Renal cortical epithelial cell (primary cell): ENCODE results near the gene ISM1. TPM values are rescaled to one million over a fixed set of nuclear protein-coding genes. Genes with fewer than 3 reads are reported as not detected.

ENCODE experiments used
- DNase-seq: peaks from one replicate; pipeline ENCODE4 v3.0.0-alpha.2; 2011; ENCODE audit warnings: low read depth
- total RNA-seq: library from RNA; depleted of rRNA; stranded (reverse); fragments of >200 nt; gene quantifications from 2 replicates; pipeline ENCODE4 v1.2.3, GENCODE V29; 2014

The ISM1 gene
- total RNA-seq, 1 donor from 2014 or later: 0.99 TPM

DNA sequence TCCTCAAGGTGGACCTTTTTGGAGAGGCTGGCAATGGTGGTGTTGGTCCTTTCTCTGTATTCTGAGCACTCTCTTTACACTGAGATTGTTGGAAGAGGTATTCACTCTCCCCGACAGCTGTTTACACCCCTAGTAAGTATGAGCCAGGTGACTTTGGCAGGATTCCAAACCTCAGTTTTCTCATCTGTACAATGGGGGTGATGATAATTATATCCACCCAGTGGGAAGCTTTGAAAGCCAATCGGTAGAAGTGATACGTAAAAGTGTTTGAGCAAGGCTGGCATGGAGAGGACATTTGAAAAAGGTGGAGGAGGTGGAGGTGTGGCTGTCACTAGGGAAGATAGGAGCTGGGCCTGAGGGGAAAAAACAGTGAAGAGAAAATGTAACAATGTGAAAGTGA lies 35.5 kb downstream of the ISM1 start:
- no peak for DNase-seq

DNA sequence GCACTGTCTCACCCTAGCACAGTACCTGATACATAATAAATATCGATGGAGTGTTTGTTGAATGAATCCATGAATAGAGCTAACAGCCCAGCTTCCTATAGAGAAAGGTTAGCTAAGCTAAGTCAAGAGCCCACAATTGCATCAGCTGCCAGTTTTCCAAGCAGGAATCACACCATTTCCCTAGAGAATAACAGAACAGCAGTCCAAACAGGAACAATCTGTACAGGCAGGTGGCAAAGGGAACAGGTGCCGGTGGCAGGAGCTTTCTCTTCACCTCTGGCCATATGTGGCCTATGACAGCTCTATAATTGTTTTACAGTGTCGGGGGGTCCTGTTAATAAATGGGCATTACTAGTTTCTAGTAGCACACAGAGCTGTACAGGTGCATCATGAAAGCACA lies 38.8 kb downstream of the ISM1 start:
- no peak for DNase-seq

DNA sequence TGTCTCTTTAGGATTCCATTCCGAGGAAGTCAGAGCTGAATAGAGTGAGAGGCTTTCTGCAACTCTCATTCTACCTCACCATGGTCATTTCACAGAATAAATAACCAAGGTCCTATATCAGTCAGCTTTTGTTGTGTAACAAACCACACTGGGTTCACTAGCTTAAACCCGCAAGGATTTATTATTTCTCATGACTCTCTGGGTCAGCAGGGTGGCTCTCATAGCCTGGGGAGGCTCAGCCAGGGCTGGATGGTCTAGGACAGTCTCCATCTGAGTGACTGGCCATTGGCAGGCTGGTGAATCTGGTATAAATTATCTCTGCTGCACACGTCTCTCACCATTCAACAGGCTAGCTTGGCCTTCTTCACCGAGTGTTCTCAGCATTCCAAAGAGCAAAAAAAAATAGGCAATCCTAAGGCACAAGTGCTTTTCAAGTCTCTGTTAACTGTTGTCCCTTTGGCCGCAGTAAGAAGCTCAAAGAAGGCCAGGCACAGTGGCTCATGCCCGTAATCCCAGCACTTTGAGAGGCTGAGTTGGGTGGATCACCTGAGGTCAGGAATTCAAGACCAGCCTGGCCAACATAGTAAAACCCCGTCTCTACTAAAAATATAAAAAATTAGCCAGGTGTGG lies 39.7 kb downstream of the ISM1 start:
- DNase-seq: peak; percentile 26

DNA sequence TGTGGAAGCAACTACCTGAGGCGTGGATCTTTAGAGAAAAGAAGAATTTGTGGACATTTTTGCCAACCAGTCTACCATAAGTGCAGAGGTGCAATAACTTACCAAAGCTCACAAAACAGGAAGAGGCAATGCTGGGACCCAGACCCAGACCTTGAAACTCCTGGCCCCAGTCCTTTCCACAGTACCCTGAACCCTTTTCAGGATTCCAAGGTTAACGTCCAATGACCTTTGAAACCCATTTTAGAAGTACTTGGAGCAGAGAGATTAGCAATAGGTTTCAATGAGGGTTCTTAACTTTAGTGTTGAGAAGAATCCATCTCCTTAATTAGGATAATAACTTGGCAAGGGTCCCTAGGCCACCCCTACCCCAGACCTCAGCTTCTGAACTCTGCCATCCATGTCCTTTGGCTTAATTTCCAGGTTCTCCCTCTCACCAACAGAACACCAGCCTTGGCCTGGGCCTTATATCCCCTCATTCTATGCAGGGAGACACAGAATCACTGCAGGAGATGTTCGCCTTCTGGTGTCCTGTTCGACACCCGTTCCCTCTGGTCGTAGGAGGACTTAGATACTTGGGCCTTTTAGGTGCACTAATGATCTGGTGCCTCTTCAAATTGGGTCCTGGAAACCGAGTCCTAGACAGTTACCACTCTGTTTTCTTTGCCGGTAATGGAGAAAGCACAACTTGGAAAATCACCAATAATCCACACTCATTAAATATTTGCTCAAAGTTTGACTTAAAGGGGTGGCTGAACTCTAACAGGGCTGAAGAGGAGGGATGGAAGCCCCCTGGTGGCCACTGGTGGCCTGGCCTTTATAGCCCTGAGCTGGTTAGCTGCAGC lies 40.6 kb downstream of the ISM1 start:
- DNase-seq: peak; percentile 24

DNA sequence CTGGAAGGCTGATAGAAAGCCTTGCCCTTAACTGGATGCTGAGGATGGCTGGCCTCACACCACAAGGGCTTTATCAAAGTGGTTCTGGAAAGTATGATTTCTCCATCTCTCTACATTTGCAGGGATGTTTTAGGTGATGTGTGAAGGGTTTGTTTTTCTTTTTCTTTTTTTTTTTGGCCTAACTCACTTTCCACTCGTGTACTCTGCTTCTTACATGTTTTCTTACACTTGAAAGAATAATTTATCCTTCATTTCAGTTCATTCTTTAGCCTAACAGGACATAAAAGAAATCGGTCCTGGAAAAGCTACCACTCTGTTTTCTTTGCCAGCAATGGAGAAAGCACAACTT lies 41.2 kb downstream of the ISM1 start:
- DNase-seq: no peak

DNA sequence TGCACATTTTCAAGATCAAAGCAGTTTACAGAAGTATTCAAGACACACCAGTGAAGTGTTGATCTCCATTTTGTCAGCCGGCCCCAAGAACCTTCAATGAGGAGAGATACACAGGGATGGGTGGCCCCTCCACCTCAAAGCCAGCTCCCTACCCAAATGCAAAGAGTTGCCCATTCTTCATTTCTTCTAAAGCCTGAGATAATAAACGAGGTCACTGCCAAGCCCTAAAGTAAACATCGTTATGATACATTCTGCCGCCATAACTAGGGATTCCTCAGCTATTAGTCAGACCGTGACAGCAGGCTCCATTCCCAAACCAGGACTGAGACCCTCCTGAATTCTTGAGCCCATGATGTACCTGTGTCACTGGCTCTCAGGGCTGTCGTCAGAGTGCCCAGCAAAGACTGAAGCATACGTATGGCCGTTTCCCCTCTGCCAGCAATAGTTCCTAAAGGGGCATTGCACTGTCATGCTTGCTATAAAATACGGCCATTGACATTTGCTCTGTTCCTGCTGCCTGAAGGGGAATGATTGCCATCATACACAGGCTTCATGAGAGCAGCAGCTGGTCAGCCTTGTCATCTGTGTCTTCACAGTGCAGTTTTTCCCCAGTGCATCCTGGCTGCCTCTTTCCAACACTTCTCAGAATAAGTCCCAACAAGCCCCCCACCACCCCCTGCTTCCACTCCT lies 41.7 kb downstream of the ISM1 start:
- DNase-seq: no peak

DNA sequence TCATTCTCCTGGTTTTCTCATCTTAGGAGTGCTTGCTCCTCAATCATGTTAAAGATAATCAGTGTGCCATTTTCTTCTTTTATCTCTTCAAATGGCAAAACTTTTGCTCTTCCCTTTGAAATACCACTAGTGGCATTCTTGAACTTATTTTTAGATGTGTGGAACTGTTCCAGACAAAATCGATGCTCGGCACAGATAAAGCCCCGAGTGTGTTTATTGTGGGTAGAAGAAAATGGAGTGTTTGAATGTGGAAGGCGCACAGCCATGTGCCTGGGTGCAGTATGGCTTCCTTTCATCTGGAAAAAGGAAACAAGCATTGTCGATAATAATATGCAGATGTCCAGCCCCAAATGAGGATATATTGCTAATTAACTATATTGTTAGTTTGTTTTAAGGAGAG lies 42.4 kb downstream of the ISM1 start:
- DNase-seq: no peak

DNA sequence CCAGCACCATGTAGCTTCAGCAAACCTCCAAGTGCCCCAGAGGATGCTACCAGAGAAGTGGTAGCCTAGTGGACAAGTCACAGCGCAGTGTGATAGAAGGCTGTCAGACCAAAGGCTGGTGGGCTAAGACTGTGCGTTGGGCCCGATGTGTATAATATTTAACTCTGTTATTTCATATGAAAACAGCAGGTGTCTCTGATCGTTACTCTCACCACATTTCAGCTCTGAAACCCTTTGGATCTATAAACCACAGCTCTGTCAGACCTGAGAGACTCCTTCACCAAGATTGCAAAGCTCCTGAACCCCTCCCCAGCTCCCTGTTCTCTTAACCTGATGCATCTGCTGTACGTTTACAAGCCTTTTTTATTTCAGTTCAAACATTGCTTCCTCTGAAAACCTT lies 43.8 kb downstream of the ISM1 start:
- DNase-seq: no peak

DNA sequence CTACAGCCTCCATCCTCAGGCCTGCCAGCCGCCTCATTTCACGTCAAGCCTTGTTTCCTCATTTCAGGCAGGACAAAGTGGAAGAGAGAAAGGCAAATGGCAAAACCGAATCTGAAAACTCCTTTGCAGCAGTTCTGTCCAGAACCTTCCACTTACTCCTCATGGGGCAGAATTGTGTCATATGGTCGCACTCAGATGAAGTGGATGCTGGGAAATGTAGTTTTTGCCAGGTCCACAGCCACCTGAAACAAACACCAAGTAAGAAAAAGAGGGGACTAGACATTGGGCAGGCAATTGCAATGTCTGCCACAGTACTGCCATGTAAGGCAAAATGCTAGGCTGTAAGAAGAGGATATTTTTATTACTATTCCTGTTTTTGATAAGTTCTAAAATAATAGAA lies 44.9 kb downstream of the ISM1 start:
- DNase-seq: no peak

DNA sequence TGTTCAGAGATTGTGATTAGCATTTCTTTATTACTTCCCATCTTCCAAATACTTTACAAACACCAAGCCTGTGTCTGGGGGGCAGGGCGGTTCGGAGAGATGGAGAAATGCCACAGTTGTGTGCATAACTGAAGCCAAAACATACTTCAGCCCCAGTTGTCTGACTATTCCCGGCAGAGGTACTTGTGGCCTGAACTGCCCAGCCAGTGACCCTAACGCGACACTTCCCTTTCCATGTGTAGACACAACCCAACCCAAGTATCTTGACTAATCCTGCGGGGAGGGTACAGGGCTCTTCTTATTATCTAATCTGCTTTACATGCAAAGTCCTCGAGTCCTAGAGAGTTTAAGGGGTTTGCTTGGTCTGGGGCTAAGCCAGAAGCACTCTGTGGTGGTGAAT lies 46.2 kb downstream of the ISM1 start:
- no peak for DNase-seq

DNA sequence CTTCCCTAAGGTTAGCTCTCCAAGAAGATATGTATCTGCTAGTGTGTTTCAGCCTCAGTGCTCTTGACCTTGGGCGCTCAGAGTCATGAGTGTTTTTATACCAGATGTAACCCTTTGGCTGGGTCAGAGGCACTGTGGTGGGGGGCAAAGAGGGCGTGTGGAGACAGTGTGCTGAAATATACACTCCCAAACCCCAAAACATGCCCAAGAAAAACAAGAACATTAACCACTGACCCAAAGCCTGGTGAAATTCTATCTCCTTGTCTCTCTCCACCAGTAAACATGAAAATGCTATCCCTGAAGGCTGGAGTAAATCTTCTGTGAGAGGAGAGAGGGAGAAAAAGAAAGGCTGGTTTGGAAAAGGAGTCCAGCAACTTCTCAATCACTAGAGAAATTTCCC lies 47.9 kb downstream of the ISM1 start:
- DNase-seq: no peak

DNA sequence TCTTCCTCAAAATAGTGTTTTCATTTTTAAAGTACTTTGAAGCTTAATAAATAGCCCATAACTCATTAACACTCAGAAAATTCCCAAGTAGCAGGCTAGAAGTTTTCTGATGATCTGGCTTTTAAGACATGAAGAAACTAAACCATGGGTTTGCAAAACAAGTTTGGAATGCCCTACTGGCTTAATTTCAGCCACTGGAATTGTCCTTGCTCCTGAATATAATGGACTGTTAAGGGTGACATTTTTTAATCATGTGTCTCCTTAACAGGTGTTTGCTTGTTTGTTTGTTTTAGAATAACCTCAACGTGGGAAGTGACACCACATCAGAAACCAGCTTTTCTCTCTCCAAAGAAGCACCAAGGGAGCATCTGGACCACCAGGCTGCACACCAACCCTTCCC lies 49.1 kb downstream of the ISM1 start:
- DNase-seq: no peak

DNA sequence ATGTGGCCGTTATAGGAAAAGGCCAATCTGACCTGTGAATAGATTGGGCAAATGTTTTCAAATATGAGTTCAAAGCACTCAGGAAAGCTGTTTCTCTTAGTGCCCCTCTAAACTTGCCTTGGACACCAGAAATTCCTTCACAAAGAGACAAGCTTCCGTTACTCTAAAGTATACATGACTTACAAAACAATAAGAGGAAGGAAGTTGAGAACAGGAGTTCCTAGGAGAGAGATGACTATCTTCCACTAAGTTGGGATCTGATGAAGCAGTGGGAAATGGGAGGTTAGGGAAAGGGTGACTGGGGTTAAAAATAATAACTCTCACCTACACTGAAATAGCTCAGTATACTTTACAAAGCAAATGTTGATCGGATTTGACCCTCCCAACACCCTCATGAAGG lies 50.0 kb downstream of the ISM1 start:
- no peak for DNase-seq

DNA sequence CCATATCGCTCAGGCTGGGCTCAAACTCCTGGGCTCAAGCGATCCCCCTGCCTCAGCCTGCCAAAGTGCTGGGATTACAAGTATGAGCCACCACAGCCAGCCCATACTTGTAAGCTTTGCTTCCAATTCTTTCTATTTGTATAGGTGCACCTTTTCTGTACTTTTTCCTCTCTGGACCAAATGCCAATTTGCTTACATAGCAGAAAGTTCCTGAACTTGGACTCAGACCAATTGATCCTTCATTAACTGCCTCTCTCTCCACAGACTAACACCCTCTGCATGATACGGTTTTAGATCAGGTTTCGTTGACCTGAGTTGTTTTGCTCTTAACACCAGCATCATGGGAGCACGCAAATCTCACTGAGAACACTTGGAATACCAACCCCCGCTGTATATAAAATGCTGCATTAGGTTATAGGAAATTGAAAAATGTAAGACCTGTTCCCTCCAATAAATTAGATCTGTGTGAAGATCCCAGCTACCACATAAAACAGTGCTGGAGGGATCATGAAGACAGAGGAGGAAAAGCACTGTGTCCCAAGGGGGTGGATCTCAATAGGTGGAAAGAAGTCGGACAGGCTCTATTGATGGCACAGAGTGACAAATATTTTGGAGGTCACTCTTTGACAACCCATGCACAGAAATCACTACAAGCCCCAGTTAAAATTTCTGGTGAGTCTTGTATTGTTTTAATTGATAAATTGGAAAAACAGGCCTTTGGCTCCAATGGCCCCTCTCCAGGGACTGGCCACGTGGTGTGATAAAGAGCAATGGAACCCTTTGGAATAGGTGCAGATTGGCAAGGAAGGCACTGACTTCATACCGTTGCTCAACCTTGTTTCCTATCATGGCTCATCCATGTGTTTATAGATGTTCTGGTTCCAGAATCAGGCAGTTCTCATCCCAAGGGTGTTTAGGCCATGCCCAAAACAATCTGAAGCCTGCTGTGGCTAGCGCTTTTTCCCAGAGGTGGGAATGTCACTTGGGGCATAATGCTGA lies 51.2 kb downstream of the ISM1 start:
- no peak for DNase-seq

DNA sequence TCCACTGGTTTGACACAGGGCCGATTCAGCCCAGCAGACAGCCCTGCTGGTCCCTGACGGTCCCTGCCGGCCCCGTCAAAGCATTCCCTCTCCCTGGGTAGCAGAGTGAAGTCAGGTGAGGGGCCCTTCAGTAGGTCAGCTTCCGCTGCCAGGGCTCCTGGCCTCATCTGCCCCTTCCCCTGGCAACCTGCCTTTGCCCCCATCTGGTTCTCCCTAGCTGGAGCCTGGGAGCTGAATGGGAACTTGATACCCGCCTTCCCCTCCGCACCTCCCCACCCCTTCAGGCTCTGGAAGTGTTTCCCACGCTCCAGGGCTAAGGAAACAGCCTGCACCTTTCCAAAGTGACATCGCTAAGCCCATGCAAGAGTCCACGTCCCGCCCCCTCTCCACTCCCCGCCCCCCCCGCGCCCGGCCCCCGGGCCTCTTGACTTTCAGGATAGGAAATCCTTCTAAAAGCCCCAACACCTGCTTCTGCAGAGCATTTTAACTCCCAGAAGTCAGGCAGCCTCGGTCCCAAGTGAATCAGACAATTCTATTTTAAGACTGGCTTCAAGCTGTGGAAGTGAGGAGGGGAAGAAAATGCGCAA lies 53.3 kb downstream of the ISM1 start:
- DNase-seq: no peak

DNA sequence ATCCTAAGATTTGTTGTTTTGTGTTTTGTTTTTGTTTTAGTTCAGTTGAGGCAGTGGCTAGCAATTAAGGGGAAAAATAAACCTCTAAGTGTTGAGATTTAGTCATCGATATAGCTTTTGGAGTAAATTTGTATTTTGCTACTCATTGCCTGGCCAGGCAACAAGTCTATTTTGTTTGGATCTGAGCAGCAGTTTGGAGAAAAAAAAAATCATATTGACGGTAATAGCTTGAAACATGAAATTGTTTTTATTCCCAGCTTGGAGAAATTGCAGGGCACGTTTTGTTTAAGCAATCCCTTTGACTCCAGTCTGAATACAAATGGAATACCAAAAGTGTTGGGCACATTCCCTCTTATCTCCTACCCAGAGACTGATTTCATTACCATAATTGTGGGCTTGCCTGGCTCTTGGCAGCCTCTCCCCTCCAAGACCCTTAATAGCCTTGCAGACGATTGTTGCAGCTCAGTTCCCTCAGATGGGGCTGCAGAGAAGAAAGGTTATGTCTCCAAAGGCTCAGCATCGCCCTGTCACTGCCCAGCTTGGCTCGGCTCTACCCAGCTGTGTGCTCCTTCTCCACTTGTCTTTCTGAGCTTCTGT lies 56.0 kb downstream of the ISM1 start:
- DNase-seq: no peak

DNA sequence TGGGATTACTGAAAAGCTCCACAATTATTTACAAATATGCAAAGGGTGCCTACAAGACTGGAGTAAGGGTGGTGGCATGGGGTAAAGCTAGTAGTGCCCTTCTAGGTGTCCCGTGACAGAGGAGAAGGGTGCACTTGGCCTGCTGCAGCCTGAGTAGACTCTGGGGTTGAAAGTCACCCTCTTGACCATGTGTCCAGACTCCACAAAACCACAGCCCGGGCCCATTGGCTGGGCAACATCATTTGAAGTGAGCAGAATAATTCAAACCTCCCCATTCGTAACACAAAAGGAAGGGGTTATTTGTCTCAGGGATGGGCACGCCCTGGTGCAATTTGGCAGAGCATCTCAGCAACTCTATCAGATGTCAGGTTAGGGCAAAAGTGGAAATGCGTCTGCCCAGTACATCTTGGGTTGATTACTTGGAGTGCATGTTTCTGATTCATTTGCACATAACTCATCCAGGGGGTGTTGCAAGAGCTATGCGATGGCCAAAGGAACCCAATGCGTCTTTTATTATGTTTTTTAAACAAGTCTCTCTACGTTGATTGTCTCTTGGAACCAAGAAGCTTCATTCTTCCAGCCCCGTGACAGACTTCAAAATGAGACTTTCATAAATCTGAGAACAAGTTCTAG lies 56.7 kb downstream of the ISM1 start:
- no peak for DNase-seq

DNA sequence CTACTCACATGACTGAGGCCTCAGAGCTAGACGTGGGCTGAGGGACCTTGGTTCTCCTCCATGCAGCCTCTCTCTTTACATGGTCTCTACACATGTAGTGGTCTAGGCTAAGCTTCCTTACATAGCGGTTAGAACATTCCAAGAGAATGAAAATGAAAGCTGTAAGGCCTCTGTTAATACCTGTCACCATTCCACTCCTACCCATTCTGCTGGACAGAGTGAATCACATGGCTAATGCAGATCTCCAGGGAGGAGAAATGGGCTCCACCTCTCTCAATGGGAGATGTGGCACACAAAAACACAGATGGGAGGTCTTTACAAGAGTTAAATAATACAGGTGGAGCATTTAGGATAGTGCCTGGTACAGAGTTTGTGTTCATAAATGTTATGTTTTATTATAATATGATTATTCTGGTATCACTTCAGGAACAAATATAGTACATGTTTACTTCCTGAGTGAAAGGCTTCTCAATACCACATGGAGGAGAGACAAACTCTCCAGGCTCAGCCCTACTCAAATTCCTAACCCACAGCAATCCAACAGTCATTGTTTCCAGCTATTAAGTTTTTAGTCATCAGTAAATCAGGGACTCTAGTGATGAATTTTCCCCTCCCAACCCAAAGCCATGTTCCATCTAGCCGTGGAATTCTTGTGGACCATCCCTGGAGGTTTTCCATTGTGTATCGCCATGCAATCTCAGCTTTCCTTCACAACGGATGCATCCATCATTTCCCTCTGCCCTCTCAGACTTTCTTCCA lies 57.9 kb downstream of the ISM1 start:
- no peak for DNase-seq

DNA sequence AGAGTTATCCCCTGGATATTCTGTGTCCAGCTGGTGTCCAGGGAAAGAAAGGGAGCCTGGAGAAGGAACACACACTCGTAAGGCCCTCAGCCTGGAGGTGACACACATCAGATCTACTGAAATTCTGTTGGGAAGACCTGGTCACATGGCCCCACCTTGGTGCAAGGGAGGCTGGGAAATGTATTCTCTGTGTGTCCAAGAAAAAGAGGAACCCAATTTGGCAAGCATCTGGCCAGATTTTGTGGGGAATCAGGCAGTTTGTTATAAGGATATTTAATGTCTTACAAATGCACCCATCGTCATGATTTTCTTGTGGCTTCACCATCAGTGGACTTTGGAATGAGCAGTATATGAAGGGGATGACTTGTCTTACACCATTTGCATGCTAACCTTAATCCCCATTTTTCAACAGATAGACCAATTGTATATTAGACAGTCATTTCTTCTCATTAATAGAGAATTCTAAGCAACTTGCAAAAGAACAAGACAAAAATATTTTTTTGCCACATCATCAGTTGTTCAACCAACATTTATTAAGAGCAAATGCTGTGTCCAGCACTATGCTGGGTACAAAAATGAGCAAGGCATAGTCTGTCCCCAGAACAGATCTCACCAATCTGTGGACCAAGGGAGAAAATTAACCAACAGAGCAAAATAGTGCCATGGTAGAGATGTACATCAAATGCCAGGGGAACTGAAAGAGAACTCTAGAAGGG lies 59.7 kb downstream of the ISM1 start:
- DNase-seq: no peak
